H1 (cell line): Measurements from ENCODE around the gene MUC5AC. TPM values are rescaled to one million over a fixed set of nuclear protein-coding genes. Genes with fewer than 3 reads are reported as not detected.

ENCODE experiments used
- CTCF ChIA-PET: fragments of 300-600 bp; sonication (Branson Sonifier 250); formaldehyde crosslinking; loops from one replicate; lab custom pipeline; 2021; ENCODE audit not compliant: partially characterized antibody; lab: Charles Lee
- POLR2A ChIA-PET: fragments of 300-600 bp; sonication (Branson Sonifier 250); formaldehyde crosslinking; loops from one replicate; lab custom pipeline; 2021; ENCODE audit warnings: inconsistent platforms; ENCODE audit not compliant: partially characterized antibody; lab: Charles Lee
- DNase-seq, 2 experiments: peaks; one replicate each; pipeline versions ENCODE4 v3.0.0 to v3.0.0-alpha.2; 2010 to 2022; ENCODE audit warnings: low spot score in 2 of 2, low read depth in 1 of 2, mixed read lengths in 1 of 2
- FAIRE-seq: peaks from 2 replicates; lab custom pipeline; 2011; peaks lifted over from hg19 to GRCh38; lab: Jason Lieb, UNC
- H2AFZ ChIP-seq: 2 replicates; pipeline ENCODE4 v1.8.1; 2012; ENCODE audit warnings: low read length, inconsistent platforms
- H2AK5ac ChIP-seq: 2 replicates; pipeline ENCODE4 v1.6.1; 2013; ENCODE audit warnings: low read depth, low read length
- H2BK120ac ChIP-seq: replicated peaks from 2 replicates; pipeline ENCODE3; 2013; ENCODE audit warnings: low read depth, low read length, inconsistent platforms
- H2BK12ac ChIP-seq: 2 replicates; pipeline ENCODE4 v1.6.1; 2013; ENCODE audit warnings: low read depth, low read length
- H2BK15ac ChIP-seq: 2 replicates; pipeline ENCODE4 v1.6.1; 2013; ENCODE audit warnings: low read length
- H2BK20ac ChIP-seq: 2 replicates; pipeline ENCODE4 v1.6.1; 2013; ENCODE audit warnings: low read length
- H2BK5ac ChIP-seq: 2 replicates; pipeline ENCODE4 v1.6.1; 2013; ENCODE audit warnings: low read depth, low read length
- H3K14ac ChIP-seq: 2 replicates; pipeline ENCODE4 v1.6.1; 2013; ENCODE audit warnings: inconsistent platforms; ENCODE audit not compliant: insufficient read length
- H3K18ac ChIP-seq: 2 replicates; pipeline ENCODE4 v1.6.1; 2013; ENCODE audit warnings: low read length; ENCODE audit errors: extremely low read depth
- H3K23ac ChIP-seq: 2 replicates; pipeline ENCODE4 v1.6.1; 2013; ENCODE audit warnings: inconsistent platforms; ENCODE audit not compliant: insufficient read length
- H3K23me2 ChIP-seq: 2 replicates; pipeline ENCODE4 v1.6.1; 2013; ENCODE audit warnings: low read depth, low read length
- H3K27ac ChIP-seq: 2 replicates; pipeline ENCODE4 v1.6.1; 2011; ENCODE audit warnings: low read depth, low read length, inconsistent platforms
- H3K27me3 ChIP-seq, 4 experiments: replicated peaks in 1 of 4; 1 replicate in 1 of 4; 2 replicates in 3 of 4; pipeline versions ENCODE4 v1.6.1 to v1.8.1; 2011 to 2013; ENCODE audit warnings: low read length in 3 of 4, mild to moderate bottlenecking in 3 of 4, inconsistent platforms in 2 of 4, mixed read lengths in 2 of 4, moderate library complexity in 1 of 4; ENCODE audit not compliant: control insufficient read depth in 3 of 4, insufficient read depth in 3 of 4; ENCODE audit errors: extremely low read depth in 1 of 4
- H3K36me3 ChIP-seq, 4 experiments: 2 replicates each; pipeline versions ENCODE4 v1.6.1 to v1.8.1; 2011 to 2013; ENCODE audit warnings: mild to moderate bottlenecking in 4 of 4, low read length in 3 of 4, moderate library complexity in 2 of 4, control low read depth in 1 of 4, inconsistent platforms in 1 of 4; ENCODE audit not compliant: insufficient read depth in 4 of 4, control insufficient read depth in 2 of 4
- H3K4ac ChIP-seq: replicated peaks from 2 replicates; pipeline ENCODE3; 2013; ENCODE audit warnings: low read length, low read depth, mixed read lengths, inconsistent platforms; ENCODE audit not compliant: insufficient read length
- H3K4me1 ChIP-seq, 4 experiments: replicated peaks in 1 of 4; 1 replicate in 1 of 4; 2 replicates in 3 of 4; pipeline versions ENCODE4 v1.6.1 to v1.8.1; 2011 to 2013; ENCODE audit warnings: low read length in 3 of 4, inconsistent platforms in 2 of 4, mixed read lengths in 1 of 4; ENCODE audit not compliant: insufficient read depth in 4 of 4, control insufficient read depth in 3 of 4
- H3K4me2 ChIP-seq, 2 experiments: 2 replicates each; pipeline versions ENCODE4 v1.6.1 to v1.8.1; 2011 to 2013; ENCODE audit warnings: low read depth in 2 of 2, low read length in 2 of 2, control low read depth in 1 of 2, inconsistent platforms in 1 of 2, mild to moderate bottlenecking in 1 of 2; ENCODE audit not compliant: insufficient read depth in 1 of 2
- H3K4me3 ChIP-seq, 4 experiments: fragments of 200-600, 300-600 bp in 1 of 4; sonication (generic), shearing (Covaris generic), sonication (Bioruptor Twin) in 1 of 4; 2 replicates each; pipeline versions ENCODE4 v1.5.1 to v1.8.1; 2011 to 2016; ENCODE audit warnings: low read length in 4 of 4, low read depth in 3 of 4, control low read depth in 2 of 4, inconsistent platforms in 2 of 4, mild to moderate bottlenecking in 2 of 4, mixed read lengths in 1 of 4, moderate library complexity in 1 of 4; ENCODE audit not compliant: insufficient read depth in 2 of 4; ENCODE audit errors: extremely low read depth in 1 of 4
- H3K56ac ChIP-seq: replicated peaks from 2 replicates; pipeline ENCODE3; 2013; ENCODE audit warnings: low read depth, mild to moderate bottlenecking, mixed read lengths, low read length, inconsistent platforms; ENCODE audit not compliant: insufficient read length
- H3K79me1 ChIP-seq: 2 replicates; pipeline ENCODE4 v1.6.1; 2013; ENCODE audit warnings: low read depth, low read length, control low read depth
- H3K79me2 ChIP-seq, 2 experiments: 2 replicates each; pipeline versions ENCODE4 v1.6.1 to v1.8.1; 2012 to 2013; ENCODE audit warnings: low read length in 2 of 2, mild to moderate bottlenecking in 2 of 2, inconsistent platforms in 1 of 2; ENCODE audit not compliant: insufficient read depth in 2 of 2, control insufficient read depth in 1 of 2
- H3K9ac ChIP-seq, 4 experiments: replicated peaks in 1 of 4; 1 replicate in 1 of 4; 2 replicates in 3 of 4; pipeline versions ENCODE4 v1.6.1 to v1.8.1; 2011 to 2013; ENCODE audit warnings: low read depth in 3 of 4, low read length in 3 of 4, control low read depth in 2 of 4, mild to moderate bottlenecking in 2 of 4, moderate library complexity in 2 of 4, inconsistent platforms in 1 of 4; ENCODE audit errors: extremely low read depth in 1 of 4
- H3K9me3 ChIP-seq, 2 experiments: 2 replicates each; pipeline versions ENCODE4 v1.6.1 to v1.8.1; 2012 to 2013; ENCODE audit warnings: mild to moderate bottlenecking in 2 of 2, moderate library complexity in 2 of 2, control low read depth in 1 of 2, inconsistent platforms in 1 of 2, low read depth in 1 of 2, low read length in 1 of 2, mixed read lengths in 1 of 2; ENCODE audit not compliant: insufficient read depth in 2 of 2
- H4K20me1 ChIP-seq, 2 experiments: replicated peaks in 1 of 2; 2 replicates each; pipeline versions ENCODE3 to v1.8.1; 2011 to 2013; ENCODE audit warnings: inconsistent platforms in 2 of 2, low read length in 2 of 2, mild to moderate bottlenecking in 1 of 2; ENCODE audit not compliant: insufficient read depth in 2 of 2, control insufficient read depth in 1 of 2
- H4K5ac ChIP-seq: 2 replicates; pipeline ENCODE4 v1.6.1; 2013; ENCODE audit warnings: low read length, low read depth, mixed read lengths, inconsistent platforms; ENCODE audit not compliant: insufficient read length
- H4K8ac ChIP-seq: 2 replicates; pipeline ENCODE4 v1.8.0; 2013; ENCODE audit warnings: mild to moderate bottlenecking, moderate library complexity, low read length, inconsistent platforms; ENCODE audit not compliant: insufficient read depth; ENCODE audit errors: extremely low read depth
- H4K91ac ChIP-seq: replicated peaks from 2 replicates; pipeline ENCODE3; 2013; ENCODE audit warnings: low read length, mixed read lengths, inconsistent platforms; ENCODE audit not compliant: insufficient read length
- ATF3 ChIP-seq: IDR thresholded peaks from 2 replicates; pipeline ENCODE4 v1.6.1; 2011; ENCODE audit warnings: low read depth, mild to moderate bottlenecking, low read length; ENCODE audit not compliant: insufficient read depth
- FOSL1 ChIP-seq: IDR thresholded peaks from 2 replicates; pipeline ENCODE4 v1.6.1; 2011; ENCODE audit warnings: mild to moderate bottlenecking, low read depth, low read length, moderate library complexity; ENCODE audit not compliant: insufficient read depth
- GABPA ChIP-seq: IDR thresholded peaks from 2 replicates; pipeline ENCODE4 v1.6.1; 2011; ENCODE audit warnings: mild to moderate bottlenecking, low read length, moderate library complexity, borderline replicate concordance; ENCODE audit not compliant: insufficient read depth
- HDAC6 ChIP-seq: IDR thresholded peaks from one replicate; pipeline ENCODE4 v1.7.1; 2012; ENCODE audit warnings: low read depth, mild to moderate bottlenecking, inconsistent platforms, low read length, moderate library complexity
- KDM5A ChIP-seq: fragments of 200-600 bp; IDR thresholded peaks from 2 replicates; pipeline ENCODE4 v1.7.1; 2012; ENCODE audit warnings: mild to moderate bottlenecking, low read length, inconsistent platforms, mixed read lengths
- MAX ChIP-seq: IDR thresholded peaks from 2 replicates; pipeline ENCODE4 v1.6.1; 2012; ENCODE audit warnings: inconsistent platforms
- NANOG ChIP-seq: IDR thresholded peaks from 2 replicates; pipeline ENCODE4 v1.6.1; 2011; ENCODE audit warnings: low read length, low read depth, mild to moderate bottlenecking, inconsistent platforms; ENCODE audit not compliant: insufficient read depth, poor library complexity, severe bottlenecking
- RAD21 ChIP-seq, 2 experiments: IDR thresholded peaks in 1 of 2; conservative IDR thresholded peaks in 1 of 2; 2 replicates each; pipeline ENCODE4 v1.6.1; 2011; ENCODE audit warnings: low read depth in 2 of 2, low read length in 2 of 2, improper control_type of control experiment in 1 of 2, inconsistent platforms in 1 of 2, mild to moderate bottlenecking in 1 of 2, moderate library complexity in 1 of 2
- RNF2 ChIP-seq: fragments of 200-900, 300-1000 bp; sonication (generic); IDR thresholded peaks from 2 replicates; pipeline ENCODE4 v1.7.1; 2016; ENCODE audit warnings: borderline replicate concordance, low read depth, mild to moderate bottlenecking, antibody characterized with exemption, low read length; ENCODE audit not compliant: poor library complexity, severe bottlenecking; ENCODE audit errors: missing control alignments
- SRF ChIP-seq: IDR thresholded peaks from 2 replicates; pipeline ENCODE4 v1.6.1; 2011; ENCODE audit warnings: mild to moderate bottlenecking, low read depth, low read length, moderate library complexity
- TAF1 ChIP-seq: IDR thresholded peaks from 2 replicates; pipeline ENCODE4 v1.6.1; 2011; ENCODE audit warnings: mild to moderate bottlenecking, low read depth, low read length
- WGBS, 2 experiments: shearing (Covaris generic) in 1 of 2; methylation state at CpG; one replicate each; pipeline versions ENCODE4 v1.1.6 to v1.1.7; 2013 to 2015; ENCODE audit warnings: low lambda C conversion rate in 2 of 2, mixed read lengths in 2 of 2, inconsistent platforms in 1 of 2, low coverage in 1 of 2, missing lambda C conversion rate in 1 of 2; ENCODE audit not compliant: insufficient replicate concordance in 2 of 2, insufficient coverage in 1 of 2, insufficient read length in 1 of 2; ENCODE audit errors: extremely low coverage in 1 of 2, missing lambda C conversion rate in 1 of 2; 5-methylcytosine and 5-hydroxymethylcytosine counted together
- polyA plus RNA-seq, 7 experiments: library from polyadenylated mRNA; depleted of rRNA in 3 of 7; stranded (reverse) in 5 of 7; unstranded in 2 of 7; fragments of >200 nt in 5 of 7; fragments of 200-250 nt in 2 of 7; gene quantifications; 1 replicate in 5 of 7; 2 replicates in 1 of 7; 4 replicates in 1 of 7; pipeline versions ENCODE4 v1.2.1 to v1.2.3, GENCODE V29; 2011 to 2013; ENCODE audit warnings: missing spikeins in 2 of 7, mixed read lengths in 2 of 7
- total RNA-seq: library from RNA; stranded (reverse); fragmentation: NEBNext Ultra II Directional; extraction: Animal tissue kit (Norgen Biotek cat#: 25700); gene quantifications from 2 replicates; pipeline ENCODE4 v1.2.1, GENCODE V29; 2021

Gene MUC5AC
- total and polyA plus RNA-seq, 2 of the 8 experiments (the other 6 are each of a cell fraction or from before 2014, with no cell fraction given) = not detected

GRCh38 chr11:1198561-1199240, 40.9 kb downstream of the MUC5AC start:
- Histone ChIP-seq H4K20me1 (no peaks in the 10 kb centered on the region), H2BK5ac (no peak overlapping the region), H3K4me2 (no peak overlapping the region), H3K4me3 (no peak overlapping the region), H3K9me3 (peaks cover 0 to 13% of the 10 kb centered on the region in 2 experiments; a peak in 1 of 4 replicates), H3K4ac (no peak overlapping the region), H2AFZ (no peak overlapping the region), H4K8ac (no peak overlapping the region), H4K91ac (no peak overlapping the region), H2BK12ac (no peak overlapping the region), H3K14ac (no peak overlapping the region), H3K23me2 (no peaks in the 10 kb centered on the region; the same call in 1 of the 2 replicates), H3K56ac (no peak overlapping the region), H4K5ac (no peak overlapping the region), H3K36me3 (no peaks in the 10 kb centered on the region), H3K9ac (no peak overlapping the region), H3K4me1 (no peaks in the 10 kb centered on the region; a peak in 1 of 7 replicates), H3K27ac (no peak overlapping the region), H2AK5ac (no peak overlapping the region), H3K79me2 (no peaks in the 10 kb centered on the region), H3K27me3 (peaks cover 0 to 2% (median 0%) of the 10 kb centered on the region in 4 experiments; a peak in 1 of 7 replicates), H3K18ac (no peak overlapping the region), H3K23ac (no peak overlapping the region), H3K79me1 (no peaks in the 10 kb centered on the region), H2BK20ac (no peak overlapping the region), H2BK15ac (no peak overlapping the region), H2BK120ac (no peak overlapping the region)
- ChIA-PET POLR2A (no interaction called here), CTCF (interaction anchor here (0.6 kb wide), 1 partner anchor 234 kb away, joined by 3 read pairs; no protein-coding TSS in a partner anchor)
- FAIRE-seq (no peak), DNase-seq (no peak)
- WGBS, 2 experiments = 81% methylated on average over 22 of the region's 26 CpGs; no CpG with 5 or more reads in 1 of the 2 experiments
- TF ChIP-seq HDAC6 = no peak
- no peak for TF ChIP-seq ATF3
- TF ChIP-seq NANOG = no peak
- TF ChIP-seq RAD21 (IDR thresholded peaks at IDR 0.05 in 1 of 2, conservative IDR thresholded peaks at IDR 0.05 in 1 of 2; ENCODE audit: low read depth in 2 of 2, low read length in 2 of 2) = no peak
- TF ChIP-seq TAF1 = no peak
- TF ChIP-seq MAX = no peak
- no peak for TF ChIP-seq RNF2
- no peak for TF ChIP-seq SRF
- TF ChIP-seq KDM5A = no peak
- no peak for TF ChIP-seq GABPA
- TF ChIP-seq FOSL1 = no peak
